HG03103 (cell line): ENCODE measurements around the gene LDLRAD4.

Experiments used
- ATAC-seq: cut with Tn5 transposase; IDR thresholded peaks from one replicate; pipeline ENCODE4 v1.9.1; 2021; ENCODE audit warnings: low read depth; ENCODE audit not compliant: unreplicated experiment

LDLRAD4 gene

GRCh38 chr18:13199169-13199568, 19.4 kb upstream of the LDLRAD4 start:
- no peak for ATAC-seq

GRCh38 chr18:13201292-13201691, 17.3 kb upstream of the LDLRAD4 start:
- no peak for ATAC-seq

- ATAC-seq = no peak
These were observed 16.0 kb upstream of the LDLRAD4 start for GRCh38 chr18:13202571-13202970.

- ATAC-seq = no peak
These were observed 12.3 kb upstream of the LDLRAD4 start for GRCh38 chr18:13206301-13206700.

- no peak for ATAC-seq
These were observed 11.3 kb upstream of the LDLRAD4 start for GRCh38 chr18:13207294-13207693.

- ATAC-seq = no peak
These were observed 7.0 kb upstream of the LDLRAD4 start for GRCh38 chr18:13211534-13211933.

GRCh38 chr18:13213036-13213795, 5.3 kb upstream of the LDLRAD4 start:
- ATAC-seq = no peak

GRCh38 chr18:13214609-13215008, 4.0 kb upstream of the LDLRAD4 start:
- ATAC-seq = no peak

GRCh38 chr18:13216092-13216582, 2.4 kb upstream of the LDLRAD4 start:
- no peak for ATAC-seq

GRCh38 chr18:13216711-13217465, 1.7 kb upstream of the LDLRAD4 start:
- ATAC-seq = no peak

GRCh38 chr18:13217466-13217961, 1.0 kb upstream of the LDLRAD4 start:
- no peak for ATAC-seq

- ATAC-seq = no peak
These were observed 591 bp upstream of the LDLRAD4 start for GRCh38 chr18:13217971-13218367.

- no peak for ATAC-seq
These were observed 437 bp downstream of the LDLRAD4 start for GRCh38 chr18:13218997-13219396.

GRCh38 chr18:13219593-13220159, 1.1 kb downstream of the LDLRAD4 start:
- ATAC-seq = no peak

- no peak for ATAC-seq
These were observed 1.9 kb downstream of the LDLRAD4 start for GRCh38 chr18:13220361-13220991.

- ATAC-seq = no peak
These were observed 3.6 kb downstream of the LDLRAD4 start for GRCh38 chr18:13221869-13222855.

GRCh38 chr18:13222856-13223281, 4.3 kb downstream of the LDLRAD4 start:
- ATAC-seq = no peak

- no peak for ATAC-seq
These were observed 5.0 kb downstream of the LDLRAD4 start for GRCh38 chr18:13223311-13224143.

GRCh38 chr18:13225261-13225660, 6.7 kb downstream of the LDLRAD4 start:
- no peak for ATAC-seq
